PC-9 (cell line): Measurements from ENCODE around the gene ZFPM1.

Experiments
- EZH2 ChIP-seq: fragments of 200-600 bp; sonication (generic); IDR thresholded peaks from 2 replicates; pipeline ENCODE4 v1.8.0; 2017; ENCODE audit warnings: antibody characterized with exemption, low read depth
- TF ChIP-seq, protein P1 (sequence below): fragments of 200-600 bp; sonication (generic); conservative IDR thresholded peaks from 2 replicates; pipeline ENCODE4 v1.6.1; 2017; ENCODE audit warnings: mixed run types, antibody characterized with exemption, mild to moderate bottlenecking, moderate library complexity

DNA sequence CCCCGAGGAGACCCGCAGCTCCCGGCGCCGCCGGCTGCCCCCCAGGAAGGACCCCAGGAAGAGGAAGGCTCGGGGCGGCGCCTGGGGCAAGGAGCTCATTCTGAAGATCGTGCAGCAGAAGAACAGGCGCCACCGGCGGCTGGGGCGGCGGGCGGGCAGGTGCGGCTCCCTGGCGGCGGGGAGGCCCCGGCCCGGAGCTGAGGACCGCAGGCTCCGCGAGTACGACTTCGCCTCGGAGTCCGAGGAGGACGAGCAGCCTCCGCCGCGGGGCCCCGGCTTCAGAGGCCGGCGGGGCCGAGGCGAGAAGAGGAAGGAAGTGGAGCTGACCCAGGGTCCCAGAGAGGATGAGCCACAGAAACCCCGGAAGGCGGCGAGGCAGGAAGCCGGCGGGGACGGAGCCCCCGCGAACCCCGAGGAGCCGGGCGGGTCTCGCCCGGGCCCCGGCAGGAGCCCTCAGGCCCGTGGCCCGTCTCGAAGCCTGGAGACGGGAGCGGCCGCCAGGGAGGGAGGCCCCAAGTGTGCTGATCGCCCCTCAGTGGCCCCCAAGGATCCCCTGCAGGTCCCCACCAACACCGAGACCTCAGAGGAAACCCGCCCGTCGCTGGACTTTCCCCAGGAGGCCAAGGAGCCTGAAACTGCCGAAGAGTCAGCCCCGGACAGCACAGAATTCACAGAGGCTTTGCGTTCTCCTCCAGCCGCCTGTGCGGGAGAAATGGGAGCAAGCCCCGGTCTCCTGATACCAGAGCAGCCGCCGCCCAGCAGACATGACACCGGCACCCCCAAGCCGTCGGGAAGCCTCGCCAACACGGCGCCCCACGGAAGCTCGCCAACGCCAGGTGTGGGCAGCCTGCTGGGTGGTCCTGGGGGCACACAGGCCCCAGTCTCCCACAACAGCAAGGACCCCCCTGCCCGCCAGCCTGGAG lies 22.3 kb upstream of the ZFPM1 start:
- TF ChIP-seq, protein P1, sequence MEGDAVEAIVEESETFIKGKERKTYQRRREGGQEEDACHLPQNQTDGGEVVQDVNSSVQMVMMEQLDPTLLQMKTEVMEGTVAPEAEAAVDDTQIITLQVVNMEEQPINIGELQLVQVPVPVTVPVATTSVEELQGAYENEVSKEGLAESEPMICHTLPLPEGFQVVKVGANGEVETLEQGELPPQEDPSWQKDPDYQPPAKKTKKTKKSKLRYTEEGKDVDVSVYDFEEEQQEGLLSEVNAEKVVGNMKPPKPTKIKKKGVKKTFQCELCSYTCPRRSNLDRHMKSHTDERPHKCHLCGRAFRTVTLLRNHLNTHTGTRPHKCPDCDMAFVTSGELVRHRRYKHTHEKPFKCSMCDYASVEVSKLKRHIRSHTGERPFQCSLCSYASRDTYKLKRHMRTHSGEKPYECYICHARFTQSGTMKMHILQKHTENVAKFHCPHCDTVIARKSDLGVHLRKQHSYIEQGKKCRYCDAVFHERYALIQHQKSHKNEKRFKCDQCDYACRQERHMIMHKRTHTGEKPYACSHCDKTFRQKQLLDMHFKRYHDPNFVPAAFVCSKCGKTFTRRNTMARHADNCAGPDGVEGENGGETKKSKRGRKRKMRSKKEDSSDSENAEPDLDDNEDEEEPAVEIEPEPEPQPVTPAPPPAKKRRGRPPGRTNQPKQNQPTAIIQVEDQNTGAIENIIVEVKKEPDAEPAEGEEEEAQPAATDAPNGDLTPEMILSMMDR: no peak
- no peak for TF ChIP-seq EZH2
